A673 (cell line): Measurements from ENCODE around the gene SEM1. TPM values are rescaled to one million over a fixed set of nuclear protein-coding genes. Genes with fewer than 3 reads are reported as not detected.
A peak's percentile ranks its signal among the peaks of the same experiment; 100 is the strongest.
"Not testable (repeated sequence)": the region's sequence is repeated elsewhere in the genome, so short reads cannot be mapped to it uniquely, and the experiment has no call there.

Experiments used
- Bru-seq: library from RNA; stranded (reverse); fragments of 400-500 nt; gene quantifications from one replicate; lab custom pipeline; 2021; lab: Mats Ljungman, UMichigan
- BruChase-seq, 2 experiments: library from RNA; stranded (reverse); fragments of 400-500 nt; gene quantifications; one replicate each; lab custom pipeline; 2021; lab: Mats Ljungman, UMichigan
- BruUV-seq: library from RNA; stranded (reverse); fragments of 400-500 nt; replicated peaks from 2 replicates; lab custom pipeline; 2021; lab: Mats Ljungman, UMichigan
- CTCF ChIA-PET: fragments of 300-600 bp; sonication (Branson Sonifier 250); formaldehyde crosslinking; loops from one replicate; lab custom pipeline; 2022; ENCODE audit warnings: antibody characterized with exemption; lab: Charles Lee
- POLR2A ChIA-PET: fragments of 300-600 bp; sonication (Branson Sonifier 250); formaldehyde crosslinking; loops from one replicate; lab custom pipeline; 2022; ENCODE audit warnings: antibody characterized with exemption; ENCODE audit not compliant: low non-redundant PET; lab: Charles Lee
- DNase-seq: peaks from one replicate; pipeline ENCODE4 v3.0.0-alpha.2; 2015; ENCODE audit warnings: low spot score
- H3K27ac ChIP-seq: fragments of 200-600 bp; sonication (generic); 2 replicates; pipeline ENCODE4 v1.5.1; 2016; ENCODE audit warnings: mixed run types, low read depth, mild to moderate bottlenecking, mixed read lengths, antibody characterized with exemption, low read length; ENCODE audit not compliant: poor library complexity, severe bottlenecking
- H3K27me3 ChIP-seq: fragments of 200-600 bp; sonication (generic); replicated peaks from 2 replicates; pipeline ENCODE4 v1.6.1; 2017; ENCODE audit warnings: mixed run types, low read depth, mild to moderate bottlenecking, mixed read lengths, antibody characterized with exemption, low read length; ENCODE audit not compliant: insufficient read depth, poor library complexity
- H3K36me3 ChIP-seq: fragments of 200-600 bp; sonication (generic); 2 replicates; pipeline ENCODE4 v1.6.1; 2016; ENCODE audit warnings: mixed run types, mild to moderate bottlenecking, mixed read lengths, antibody characterized with exemption, low read length; ENCODE audit not compliant: insufficient read depth, poor library complexity, severe bottlenecking
- H3K4me1 ChIP-seq: fragments of 200-600 bp; sonication (generic); 2 replicates; pipeline ENCODE4 v1.6.1; 2017; ENCODE audit warnings: mixed run types, mild to moderate bottlenecking, mixed read lengths, antibody characterized with exemption, low read length; ENCODE audit not compliant: insufficient read depth, poor library complexity, severe bottlenecking
- H3K4me3 ChIP-seq: fragments of 200-600 bp; sonication (generic); 2 replicates; pipeline ENCODE4 v1.5.1; 2016; ENCODE audit warnings: low read depth, mixed run types, mild to moderate bottlenecking, mixed read lengths, low read length; ENCODE audit not compliant: poor library complexity, severe bottlenecking
- H3K9me3 ChIP-seq: fragments of 200-600 bp; sonication (generic); 2 replicates; pipeline ENCODE4 v1.6.1; 2016; ENCODE audit warnings: mixed run types, low read depth, mild to moderate bottlenecking, mixed read lengths, antibody characterized with exemption, low read length; ENCODE audit not compliant: poor library complexity, severe bottlenecking
- CTCF ChIP-seq: fragments of 300-800, 200-600 bp; sonication (generic); conservative IDR thresholded peaks from 2 replicates; pipeline ENCODE4 v1.5.1; 2017; ENCODE audit warnings: low read depth, mild to moderate bottlenecking, antibody characterized with exemption, low read length, moderate library complexity, mixed read lengths
- EZH2 ChIP-seq: fragments of 200-600 bp; sonication (generic); IDR thresholded peaks from 2 replicates; pipeline ENCODE4 v1.6.1; 2017; ENCODE audit warnings: borderline replicate concordance, low read depth, mild to moderate bottlenecking, mixed read lengths, antibody characterized with exemption, low read length; ENCODE audit not compliant: poor library complexity, severe bottlenecking
- intact Hi-C: fragments of 100-400 bp; cut with micrococcal nuclease; formaldehyde crosslinking; loops from one replicate; pipeline ENCODE4 v1.10.0; 2022; ENCODE audit not compliant: unreplicated experiment
- long read RNA-seq: library from polyadenylated mRNA; stranded (forward); transcript quantifications from one replicate; pipeline ENCODE4 v2.0.0, GENCODE V29; 2022
- total RNA-seq: library from RNA; stranded (reverse); gene quantifications from 2 replicates; pipeline ENCODE4 v1.2.3, GENCODE V29; 2021

SEM1 gene
- total RNA-seq (115 and 122 TPM in 2 replicates), Bru-seq, nascent RNA (percentile 75 among the genes with signal in this experiment), BruChase-seq, experiment 1, labeled RNA remaining after a 2-hour chase (percentile 80 among the genes with signal in this experiment), BruChase-seq, experiment 2, labeled RNA remaining after a 6-hour chase (percentile 68 among the genes with signal in this experiment)
- long read RNA-seq, transcript SEM1-201 (3 exons, 1,314 nt), result major isoform, 418 of 447 reads
- long read RNA-seq, partial matches to known transcripts, result 1 of 447 reads
- long read RNA-seq, other reads (novel, unspliced or antisense), result 20 of 447 reads

GRCh38 chr7:96709381-96710228 lies at the start of gene SEM1:
TSS of gene SEM1 (minus strand) at chr7:96709846. CDS start at chr7:96709763, 83 bp downstream.
- CTCF ChIA-PET, result no interaction called here
- intact Hi-C loops, result no loop called here
- Histone ChIP-seq H3K4me3 (peak within 1 kb of the TSS; percentile 92), H3K27me3 (no peaks in the 10 kb centered on the region), H3K36me3 (peaks cover 14% of the 10 kb centered on the region), H3K9me3 (peaks cover 2% of the 10 kb centered on the region), H3K4me1 (peaks cover 13% of the 10 kb centered on the region), H3K27ac (peak within 1 kb of the TSS; percentile 98)
- POLR2A ChIA-PET, result interaction anchor here (0.7 kb wide), 1 partner anchor 171 kb away, joined by 3 read pairs; no protein-coding TSS in a partner anchor
- TSS peak; percentile 60 for BruUV-seq
- DNase-seq, result peak; percentile 93
- no peak for TF ChIP-seq CTCF
- TF ChIP-seq EZH2, result no peak

DNA sequence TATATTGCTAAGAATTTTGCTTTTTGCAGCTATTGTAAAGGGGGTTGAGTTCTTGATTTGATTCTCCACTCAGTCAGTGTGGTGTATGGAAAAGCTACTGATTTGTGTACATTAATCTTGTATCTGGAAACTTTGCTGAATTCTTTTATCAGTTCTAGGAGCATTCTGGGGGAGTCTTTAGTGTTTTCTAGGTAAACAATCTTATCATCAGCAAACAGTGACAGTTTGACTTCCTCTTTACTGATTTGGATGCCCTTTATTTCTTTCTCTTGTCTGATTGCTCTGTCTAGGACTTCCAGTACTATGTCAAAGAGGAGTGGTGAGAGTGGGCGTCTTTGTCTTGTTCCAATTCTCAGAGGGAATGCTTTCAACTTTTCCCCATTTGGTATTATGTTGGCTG lies 48.2 kb upstream of the SEM1 start:
- DNase-seq, CTCF ChIA-PET, intact Hi-C loops: not testable (repeated sequence)

GRCh38 chr7:96747418-96747940 lies 37.8 kb upstream of the SEM1 start:
- intact Hi-C loops, result loop anchor here (2.0 to 5.0 kb wide), 3 partner anchors 271 to 850 kb away; no protein-coding TSS in a partner anchor
- ChIA-PET POLR2A (no interaction called here), CTCF (interaction anchor here (0.5 kb wide), 1 partner anchor 266 kb away, joined by 10 read pairs; no protein-coding TSS in a partner anchor)
- no peaks in the 10 kb centered on the region for H3K9me3 ChIP-seq
- no peaks in the 10 kb centered on the region for H3K36me3 ChIP-seq
- H3K27ac ChIP-seq, result peak overlapping the region; percentile 89
- H3K27me3 ChIP-seq, result no peaks in the 10 kb centered on the region
- no peak for TF ChIP-seq EZH2
- no peak for TF ChIP-seq CTCF
- H3K4me3 ChIP-seq, result no peak overlapping the region
- peak; percentile 90 for DNase-seq
- H3K4me1 ChIP-seq, result peaks cover 39% of the 10 kb centered on the region
- no TSS peak for BruUV-seq

More for the DNA sequence above, 48.2 kb upstream of the SEM1 start:
- H3K27me3 ChIP-seq, POLR2A ChIA-PET, H3K4me1 ChIP-seq, H3K4me3 ChIP-seq, H3K9me3 ChIP-seq, H3K36me3 ChIP-seq, BruUV-seq, H3K27ac ChIP-seq: not testable (repeated sequence)
